ENCODE results near the gene SARS2.

SARS2 gene

DNA sequence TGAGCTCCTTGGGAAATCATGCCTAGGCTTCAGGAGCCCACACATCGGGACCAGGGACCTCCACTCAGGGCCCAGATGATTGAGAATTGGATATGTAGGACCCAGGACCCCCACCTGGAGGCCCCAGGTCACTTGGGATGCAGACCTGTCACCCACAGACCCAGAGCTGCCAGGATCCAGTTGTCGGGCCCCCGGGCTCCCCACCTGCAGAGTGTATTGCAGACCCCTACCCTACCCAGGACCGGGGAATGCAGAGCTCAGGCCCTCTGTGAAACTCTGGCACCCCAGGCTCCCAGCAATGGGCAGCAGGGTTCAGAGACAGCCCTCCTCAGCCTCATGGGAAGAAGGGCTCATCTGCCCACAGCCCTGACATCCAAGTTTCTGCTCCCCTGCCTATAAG, 24.9 kb downstream of the SARS2 start:
- TF ChIP-seq FOXM1 (IDR thresholded peaks at IDR 0.05; ENCODE audit: borderline replicate concordance, low read depth) = no peak
- no peak for TF ChIP-seq MAX (IDR thresholded peaks at IDR 0.05)
- no peak for TF ChIP-seq RAD21 (IDR thresholded peaks at IDR 0.05; ENCODE audit: low read depth)
- no peak for TF ChIP-seq EGR1 (IDR thresholded peaks at IDR 0.05)
- TF ChIP-seq EP300 (IDR thresholded peaks at IDR 0.05; ENCODE audit: borderline replicate concordance) = no peak
- TF ChIP-seq CREB1 (IDR thresholded peaks at IDR 0.05; ENCODE audit: low read depth) = no peak
- no peak for TF ChIP-seq YY1 (IDR thresholded peaks at IDR 0.05; ENCODE audit: low read depth)
- no peak for TF ChIP-seq CEBPB (IDR thresholded peaks at IDR 0.05)
- no peak for TF ChIP-seq REST (IDR thresholded peaks at IDR 0.05; ENCODE audit: low read depth)
- no peak for TF ChIP-seq TAF1 (IDR thresholded peaks at IDR 0.05; ENCODE audit: low read depth)
- no peak for TF ChIP-seq NFIC (IDR thresholded peaks at IDR 0.05)
- no peak for TF ChIP-seq ZBTB7A (IDR thresholded peaks at IDR 0.05; ENCODE audit: low read depth)

DNA sequence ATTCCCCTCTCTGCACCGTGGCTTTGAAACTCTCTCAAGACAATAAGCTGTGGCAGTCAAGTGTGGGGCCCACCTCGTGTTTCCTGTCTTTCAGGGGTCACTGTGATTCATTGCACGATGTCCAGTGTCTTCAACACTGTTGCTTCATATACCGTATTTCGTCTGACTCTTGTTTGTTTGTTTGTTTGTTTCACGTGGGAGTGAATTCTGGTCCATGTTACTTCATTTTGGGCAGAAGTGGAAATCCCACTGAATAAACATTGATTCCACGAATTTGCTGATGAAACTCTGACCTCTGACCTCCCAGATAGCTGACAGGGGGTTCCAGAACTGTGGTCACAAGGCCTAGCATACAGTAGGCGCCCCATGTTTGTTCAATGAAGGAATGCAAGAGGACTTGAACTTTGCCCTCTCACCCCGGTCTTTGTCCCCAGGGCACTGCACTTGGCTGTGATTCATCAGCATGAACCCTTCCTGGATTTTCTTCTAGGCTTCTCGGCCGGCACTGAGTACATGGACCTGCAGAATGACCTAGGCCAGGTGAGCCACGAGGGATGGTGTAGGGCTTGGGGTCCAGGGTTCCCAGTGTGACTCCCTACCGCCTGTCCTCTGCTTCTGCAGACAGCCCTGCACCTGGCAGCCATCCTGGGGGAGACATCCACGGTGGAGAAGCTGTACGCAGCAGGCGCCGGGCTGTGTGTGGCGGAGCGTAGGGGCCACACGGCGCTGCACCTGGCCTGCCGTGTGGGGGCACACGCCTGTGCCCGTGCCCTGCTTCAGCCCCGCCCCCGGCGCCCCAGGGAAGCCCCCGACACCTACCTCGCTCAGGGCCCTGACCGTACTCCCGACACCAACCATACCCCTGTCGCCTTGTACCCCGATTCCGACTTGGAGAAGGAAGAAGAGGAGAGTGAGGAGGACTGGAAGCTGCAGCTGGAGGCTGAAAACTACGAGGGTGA, 25.7 kb downstream of the SARS2 start:
- TF ChIP-seq RAD21 (IDR thresholded peaks at IDR 0.05; ENCODE audit: low read depth) (no peak), CEBPB (IDR thresholded peaks at IDR 0.05) (no peak), REST (IDR thresholded peaks at IDR 0.05; ENCODE audit: low read depth) (no peak), EGR1 (IDR thresholded peaks at IDR 0.05) (no peak)

- TF ChIP-seq, protein P1, sequence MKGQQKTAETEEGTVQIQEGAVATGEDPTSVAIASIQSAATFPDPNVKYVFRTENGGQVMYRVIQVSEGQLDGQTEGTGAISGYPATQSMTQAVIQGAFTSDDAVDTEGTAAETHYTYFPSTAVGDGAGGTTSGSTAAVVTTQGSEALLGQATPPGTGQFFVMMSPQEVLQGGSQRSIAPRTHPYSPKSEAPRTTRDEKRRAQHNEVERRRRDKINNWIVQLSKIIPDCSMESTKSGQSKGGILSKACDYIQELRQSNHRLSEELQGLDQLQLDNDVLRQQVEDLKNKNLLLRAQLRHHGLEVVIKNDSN (IDR thresholded peaks at IDR 0.05) = no peak
- no peak for TF ChIP-seq NFIC (IDR thresholded peaks at IDR 0.05)
- no peak for TF ChIP-seq ZBTB7A (IDR thresholded peaks at IDR 0.05; ENCODE audit: low read depth)
- TF ChIP-seq TAF1 (IDR thresholded peaks at IDR 0.05; ENCODE audit: low read depth) = no peak
- no peak for TF ChIP-seq TEAD4 (IDR thresholded peaks at IDR 0.05)
- no peak for TF ChIP-seq TCF12 (IDR thresholded peaks at IDR 0.05; ENCODE audit: low read depth)
- no peak for TF ChIP-seq FOXM1 (IDR thresholded peaks at IDR 0.05; ENCODE audit: borderline replicate concordance, low read depth)
- no peak for TF ChIP-seq CEBPB (IDR thresholded peaks at IDR 0.05)
- no peak for TF ChIP-seq EGR1 (IDR thresholded peaks at IDR 0.05)
- no peak for TF ChIP-seq CREB1 (IDR thresholded peaks at IDR 0.05; ENCODE audit: low read depth)
- no peak for TF ChIP-seq RAD21 (IDR thresholded peaks at IDR 0.05; ENCODE audit: low read depth)
- no peak for TF ChIP-seq EP300 (IDR thresholded peaks at IDR 0.05; ENCODE audit: borderline replicate concordance)
- no peak for TF ChIP-seq MAX (IDR thresholded peaks at IDR 0.05)
- no peak for TF ChIP-seq REST (IDR thresholded peaks at IDR 0.05; ENCODE audit: low read depth)
- no peak for TF ChIP-seq YY1 (IDR thresholded peaks at IDR 0.05; ENCODE audit: low read depth)
These were observed 28.9 kb downstream of the SARS2 start for GRCh38 chr19:38901683-38902082.

DNA sequence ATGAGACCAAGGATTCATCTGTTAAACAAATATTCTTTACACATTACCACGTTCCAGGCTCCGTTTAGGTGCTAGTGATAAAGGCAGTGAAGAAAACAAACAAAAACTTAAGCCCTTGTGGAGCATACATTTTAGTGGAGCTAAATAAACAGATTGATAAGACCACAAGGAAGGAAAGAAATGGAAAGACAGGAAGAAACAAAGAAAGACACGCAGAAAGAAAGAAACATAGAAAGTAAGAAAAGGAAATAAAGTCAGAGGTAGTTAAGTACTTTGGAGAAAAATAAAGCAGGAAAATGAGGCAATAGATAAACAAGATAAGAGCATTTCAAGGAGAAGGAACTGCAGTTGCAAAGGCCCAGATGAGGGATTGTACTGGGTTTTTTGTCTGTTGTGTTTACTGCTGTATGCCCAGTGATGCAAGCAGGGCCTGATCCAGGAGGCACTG, 29.8 kb downstream of the SARS2 start:
- TF ChIP-seq NFIC (IDR thresholded peaks at IDR 0.05) (no peak), TEAD4 (IDR thresholded peaks at IDR 0.05) (no peak), EP300 (IDR thresholded peaks at IDR 0.05; ENCODE audit: borderline replicate concordance) (no peak), CEBPB (IDR thresholded peaks at IDR 0.05) (no peak), RAD21 (IDR thresholded peaks at IDR 0.05; ENCODE audit: low read depth) (no peak), REST (IDR thresholded peaks at IDR 0.05; ENCODE audit: low read depth) (no peak), MAX (IDR thresholded peaks at IDR 0.05) (no peak), YY1 (IDR thresholded peaks at IDR 0.05; ENCODE audit: low read depth) (no peak), ZBTB7A (IDR thresholded peaks at IDR 0.05; ENCODE audit: low read depth) (no peak), TAF1 (IDR thresholded peaks at IDR 0.05; ENCODE audit: low read depth) (no peak), FOXM1 (IDR thresholded peaks at IDR 0.05; ENCODE audit: borderline replicate concordance, low read depth) (no peak), EGR1 (IDR thresholded peaks at IDR 0.05) (no peak), TCF12 (IDR thresholded peaks at IDR 0.05; ENCODE audit: low read depth) (no peak), CREB1 (IDR thresholded peaks at IDR 0.05; ENCODE audit: low read depth) (no peak)
- TF ChIP-seq, protein P1 (IDR thresholded peaks at IDR 0.05) = no peak
